ENCODE measurements around the gene SMIM36. TPM values are rescaled to one million over a fixed set of nuclear protein-coding genes. Genes with fewer than 3 reads are reported as not detected.
"Not testable (repeated sequence)": the region's sequence is repeated elsewhere in the genome, so short reads cannot be mapped to it uniquely, and the experiment has no call there.

Gene SMIM36
- total RNA-seq, 1 donor from 2014 or later, result not detected

DNA sequence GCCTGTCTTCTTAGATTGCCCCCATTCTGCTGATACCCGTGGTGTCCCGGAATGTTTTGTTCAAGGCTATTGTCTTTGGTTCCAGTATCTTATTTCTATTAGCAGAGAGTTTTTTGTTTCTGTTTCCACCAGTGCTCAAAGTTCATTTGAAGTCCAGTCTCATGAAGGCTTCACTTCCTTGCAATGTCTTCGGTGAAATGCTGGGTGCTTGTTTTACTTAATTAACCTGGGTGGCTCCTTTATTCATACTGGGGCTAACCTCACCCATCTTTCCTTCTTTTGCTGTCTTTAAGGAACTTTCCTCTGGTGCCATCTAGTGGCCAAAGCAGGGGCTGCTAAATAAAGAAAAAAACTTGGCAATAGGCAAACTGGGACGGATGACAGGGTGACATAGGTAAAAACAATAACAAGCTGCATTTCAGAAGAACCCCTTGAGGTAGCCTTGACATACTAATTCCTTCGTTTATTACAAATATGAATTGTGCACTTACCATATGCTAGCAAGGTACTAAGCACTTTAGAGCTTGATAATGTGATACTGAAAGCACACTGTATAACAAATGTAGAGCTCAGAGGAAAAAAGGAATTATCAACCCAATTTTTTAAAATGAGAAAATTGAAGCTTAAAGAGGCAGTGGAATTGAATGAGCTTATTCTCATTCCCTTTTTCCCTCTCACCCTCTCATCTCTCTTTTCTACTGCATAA lies 2.8 kb upstream of the SMIM36 start:
- intact Hi-C loops (cut with DNase I), result loop anchor here (5.0 kb wide), 2 partner anchors 522 to 778 kb away; no protein-coding TSS in a partner anchor
- DNase-seq (ENCODE audit: extremely low spot score in 2 of 2), result no peak
- H3K27me3 ChIP-seq, result no peaks in the 10 kb centered on the region
- H3K4me3 ChIP-seq, result no peak overlapping the region
- no peak overlapping the region for H3K27ac ChIP-seq
- no peak for TF ChIP-seq POLR2AphosphoS5 (IDR thresholded peaks at IDR 0.05; ENCODE audit: insufficient read depth in 1 of 2, low read depth in 1 of 2)
- TF ChIP-seq, protein P1, sequence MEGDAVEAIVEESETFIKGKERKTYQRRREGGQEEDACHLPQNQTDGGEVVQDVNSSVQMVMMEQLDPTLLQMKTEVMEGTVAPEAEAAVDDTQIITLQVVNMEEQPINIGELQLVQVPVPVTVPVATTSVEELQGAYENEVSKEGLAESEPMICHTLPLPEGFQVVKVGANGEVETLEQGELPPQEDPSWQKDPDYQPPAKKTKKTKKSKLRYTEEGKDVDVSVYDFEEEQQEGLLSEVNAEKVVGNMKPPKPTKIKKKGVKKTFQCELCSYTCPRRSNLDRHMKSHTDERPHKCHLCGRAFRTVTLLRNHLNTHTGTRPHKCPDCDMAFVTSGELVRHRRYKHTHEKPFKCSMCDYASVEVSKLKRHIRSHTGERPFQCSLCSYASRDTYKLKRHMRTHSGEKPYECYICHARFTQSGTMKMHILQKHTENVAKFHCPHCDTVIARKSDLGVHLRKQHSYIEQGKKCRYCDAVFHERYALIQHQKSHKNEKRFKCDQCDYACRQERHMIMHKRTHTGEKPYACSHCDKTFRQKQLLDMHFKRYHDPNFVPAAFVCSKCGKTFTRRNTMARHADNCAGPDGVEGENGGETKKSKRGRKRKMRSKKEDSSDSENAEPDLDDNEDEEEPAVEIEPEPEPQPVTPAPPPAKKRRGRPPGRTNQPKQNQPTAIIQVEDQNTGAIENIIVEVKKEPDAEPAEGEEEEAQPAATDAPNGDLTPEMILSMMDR (IDR thresholded peaks at IDR 0.05), result peak; percentile 72 to 90 (median 79)
- TF ChIP-seq POLR2A (IDR thresholded peaks at IDR 0.05), result no peak
- H3K36me3 ChIP-seq, result no peaks in the 10 kb centered on the region
- no peaks in the 10 kb centered on the region for H3K9me3 ChIP-seq
- H3K4me1 ChIP-seq, result no peaks in the 10 kb centered on the region

DNA sequence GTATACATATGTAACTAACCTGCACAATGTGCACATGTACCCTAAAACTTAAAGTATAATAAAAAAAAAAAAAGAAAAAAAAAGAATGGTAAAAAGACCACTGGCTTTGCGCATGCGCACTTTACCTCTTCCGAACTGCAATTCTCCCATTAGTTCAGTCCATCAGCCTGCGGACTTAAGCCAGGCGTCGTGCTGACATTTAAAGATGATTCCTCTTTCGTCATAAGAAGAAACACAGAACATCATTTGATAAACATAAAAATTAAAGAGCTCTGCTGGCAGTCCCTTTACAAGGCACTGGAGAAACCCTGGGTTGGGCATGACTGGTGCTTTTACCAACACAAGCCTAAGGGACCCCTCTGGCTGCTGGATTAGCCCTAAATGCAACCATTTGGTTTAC lies 3.6 kb downstream of the SMIM36 start:
- H3K27me3 ChIP-seq; H3K9me3 ChIP-seq; DNase-seq (ENCODE audit: extremely low spot score in 2 of 2); H3K36me3 ChIP-seq; intact Hi-C loops (cut with DNase I); H3K27ac ChIP-seq; H3K4me1 ChIP-seq; H3K4me3 ChIP-seq: not testable (repeated sequence)

DNA sequence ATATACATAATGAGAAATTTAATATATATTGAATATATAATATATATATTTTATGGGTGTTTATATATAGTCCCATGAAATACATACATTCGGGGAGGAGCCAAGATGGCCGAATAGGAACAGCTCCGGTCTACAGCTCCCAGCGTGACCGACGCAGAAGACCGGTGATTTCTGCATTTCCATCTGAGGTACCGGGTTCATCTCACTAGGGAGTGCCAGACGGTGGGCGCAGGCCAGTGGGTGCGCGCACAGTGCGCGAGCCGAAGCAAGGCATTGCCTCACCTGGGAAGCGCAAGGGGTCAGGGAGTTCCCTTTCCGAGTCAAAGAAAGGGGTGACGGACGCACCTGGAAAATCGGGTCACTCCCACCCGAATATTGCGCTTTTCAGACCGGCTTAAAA lies 9.6 kb downstream of the SMIM36 start:
- H3K9me3 ChIP-seq; H3K27ac ChIP-seq; H3K36me3 ChIP-seq; DNase-seq (ENCODE audit: extremely low spot score in 2 of 2); H3K27me3 ChIP-seq; H3K4me1 ChIP-seq; intact Hi-C loops (cut with DNase I); H3K4me3 ChIP-seq: not testable (repeated sequence)

DNA sequence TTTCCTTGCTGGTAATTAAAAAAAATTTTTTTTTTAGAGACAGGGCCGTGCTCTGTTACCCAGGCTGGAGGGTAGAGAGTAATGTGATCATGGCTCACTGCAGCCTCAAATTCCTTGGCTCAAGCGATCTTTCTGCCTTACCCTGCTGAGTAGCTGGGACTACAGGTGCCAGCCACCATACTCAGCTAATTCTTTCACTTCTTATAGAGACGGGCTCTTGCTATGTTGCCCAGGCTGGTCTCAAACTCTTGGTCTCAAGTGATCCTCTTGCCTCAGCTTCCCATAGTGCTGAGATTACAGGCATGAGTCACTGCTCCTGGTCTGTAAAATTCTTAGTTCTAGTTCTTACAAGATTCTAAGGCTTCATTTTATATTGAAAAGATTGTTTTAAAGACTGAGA lies 11.1 kb downstream of the SMIM36 start:
- Histone ChIP-seq H3K9me3 (no peaks in the 10 kb centered on the region), H3K4me1 (no peaks in the 10 kb centered on the region), H3K36me3 (no peaks in the 10 kb centered on the region), H3K27ac (no peak overlapping the region), H3K4me3 (no peak overlapping the region), H3K27me3 (no peaks in the 10 kb centered on the region)
- TF ChIP-seq POLR2A (IDR thresholded peaks at IDR 0.05) (no peak), POLR2AphosphoS5 (IDR thresholded peaks at IDR 0.05; ENCODE audit: insufficient read depth in 1 of 2, low read depth in 1 of 2) (no peak)
- TF ChIP-seq, protein P1 (IDR thresholded peaks at IDR 0.05), result no peak
- no peak for DNase-seq (ENCODE audit: extremely low spot score in 2 of 2)
- intact Hi-C loops (cut with DNase I), result no loop called here

DNA sequence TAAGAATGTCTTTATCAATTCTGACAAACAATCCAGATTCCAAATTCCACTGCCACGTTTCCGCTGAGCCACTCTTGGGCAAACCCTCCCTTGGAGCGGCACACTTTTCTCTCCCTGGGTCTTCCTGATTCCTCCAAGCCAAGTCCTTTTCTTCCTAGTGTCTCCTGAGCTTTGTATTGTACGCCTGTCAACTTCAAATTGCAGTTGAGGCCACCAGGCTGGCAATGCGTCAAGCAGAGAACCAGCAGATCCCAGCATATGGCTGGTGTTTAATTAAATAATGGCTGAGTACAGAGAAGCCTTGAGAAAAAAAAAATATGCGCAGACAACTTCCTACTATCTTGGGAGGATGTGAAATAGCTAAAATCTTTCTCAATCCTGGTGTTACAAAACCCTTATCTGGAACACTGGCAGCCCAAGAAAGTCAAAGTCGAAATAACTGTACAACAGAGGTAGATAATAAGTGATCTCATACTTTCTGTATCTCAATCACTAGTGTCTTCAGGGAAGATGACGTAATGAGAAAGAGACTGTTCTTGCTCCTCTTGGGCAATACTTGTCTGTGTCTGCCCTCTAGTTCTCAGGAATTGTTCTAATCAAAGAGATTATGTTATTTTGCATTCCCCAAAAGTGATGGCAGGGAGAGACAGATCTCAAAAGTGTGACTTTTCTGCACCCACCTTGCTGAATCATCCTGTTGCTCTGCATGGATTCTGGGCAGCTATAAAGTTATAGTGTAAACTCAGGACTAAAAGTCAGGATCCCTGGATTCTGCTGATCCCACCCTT lies 15.0 kb downstream of the SMIM36 start:
- no peaks in the 10 kb centered on the region for H3K4me1 ChIP-seq
- no peaks in the 10 kb centered on the region for H3K36me3 ChIP-seq
- H3K9me3 ChIP-seq, result no peaks in the 10 kb centered on the region
- DNase-seq (ENCODE audit: extremely low spot score in 2 of 2), result no peak
- TF ChIP-seq, protein P1 (IDR thresholded peaks at IDR 0.05), result no peak
- no peak for TF ChIP-seq POLR2A (IDR thresholded peaks at IDR 0.05)
- TF ChIP-seq POLR2AphosphoS5 (IDR thresholded peaks at IDR 0.05; ENCODE audit: insufficient read depth in 1 of 2, low read depth in 1 of 2), result no peak
- no peaks in the 10 kb centered on the region for H3K27me3 ChIP-seq
- intact Hi-C loops (cut with DNase I), result no loop called here
- no peak overlapping the region for H3K27ac ChIP-seq
- H3K4me3 ChIP-seq, result no peak overlapping the region

DNA sequence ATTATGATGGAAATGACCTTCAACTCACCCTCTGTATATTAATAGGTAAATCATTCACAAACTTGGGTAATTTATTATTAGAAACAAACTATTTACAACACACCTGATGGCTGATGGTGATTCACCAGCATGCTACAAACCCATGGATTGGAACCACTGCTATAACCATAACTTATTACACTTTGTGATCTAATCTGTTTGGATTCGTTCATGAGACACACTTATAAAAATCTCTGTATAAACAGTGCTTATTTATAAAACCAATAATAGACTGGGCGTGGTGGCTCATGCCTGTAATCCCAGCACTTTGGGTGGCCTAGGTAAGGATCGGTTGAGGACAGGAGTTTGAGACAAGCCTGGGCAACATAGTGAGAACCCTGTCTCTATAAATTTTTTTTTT lies 16.0 kb downstream of the SMIM36 start:
- TF ChIP-seq POLR2AphosphoS5 (IDR thresholded peaks at IDR 0.05; ENCODE audit: insufficient read depth in 1 of 2, low read depth in 1 of 2), result no peak
- TF ChIP-seq, protein P1 (IDR thresholded peaks at IDR 0.05), result no peak
- no peak for TF ChIP-seq POLR2A (IDR thresholded peaks at IDR 0.05)
- no peaks in the 10 kb centered on the region for H3K27me3 ChIP-seq
- no peak overlapping the region for H3K4me3 ChIP-seq
- H3K9me3 ChIP-seq, result no peaks in the 10 kb centered on the region
- intact Hi-C loops (cut with DNase I), result no loop called here
- no peak overlapping the region for H3K27ac ChIP-seq
- no peak for DNase-seq (ENCODE audit: extremely low spot score in 2 of 2)
- no peaks in the 10 kb centered on the region for H3K36me3 ChIP-seq
- H3K4me1 ChIP-seq, result no peaks in the 10 kb centered on the region

Measured in vagina (tissue), 2 donors.